ENCODE data around the gene ST6GALNAC3.
A peak's percentile ranks its signal among the peaks of the same experiment; 100 is the strongest.

The ST6GALNAC3 gene

GRCh38 chr1:76148460-76148859, 73.9 kb downstream of the ST6GALNAC3 start:
- no peak overlapping the region for H3K27ac ChIP-seq (ENCODE audit: low read depth, low read length)
- no peak overlapping the region for H3K4me3 ChIP-seq (ENCODE audit: low read depth in 1 of 2, low read length in 2 of 2)
- H3K9ac ChIP-seq (ENCODE audit: low read depth in 1 of 2, low read length in 2 of 2): no peak overlapping the region
- no peaks in the 10 kb centered on the region for H3K4me1 ChIP-seq (ENCODE audit: control insufficient read depth in 1 of 2, insufficient read depth in 2 of 2, low read length in 2 of 2)
- no peaks in the 10 kb centered on the region for H3K9me3 ChIP-seq (ENCODE audit: control insufficient read depth in 1 of 2, low read length in 2 of 2)
- no peaks in the 10 kb centered on the region for H3K36me3 ChIP-seq (ENCODE audit: control insufficient read depth in 1 of 2, insufficient read depth in 2 of 2, low read length in 2 of 2)
- H3K27me3 ChIP-seq (ENCODE audit: control insufficient read depth in 1 of 2, insufficient read depth in 2 of 2, low read length in 2 of 2): no peaks in the 10 kb centered on the region

- H3K4me3 ChIP-seq (ENCODE audit: low read depth in 1 of 2, low read length in 2 of 2): no peak overlapping the region
- peaks cover 0 to 8% of the 10 kb centered on the region in 2 donors for H3K4me1 ChIP-seq (ENCODE audit: control insufficient read depth in 1 of 2, insufficient read depth in 2 of 2, low read length in 2 of 2)
- no peak overlapping the region for H3K9ac ChIP-seq (ENCODE audit: low read depth in 1 of 2, low read length in 2 of 2)
- no peak overlapping the region for H3K27ac ChIP-seq (ENCODE audit: low read depth, low read length)
- H3K9me3 ChIP-seq (ENCODE audit: control insufficient read depth in 1 of 2, low read length in 2 of 2): no peaks in the 10 kb centered on the region
- H3K27me3 ChIP-seq (ENCODE audit: control insufficient read depth in 1 of 2, insufficient read depth in 2 of 2, low read length in 2 of 2): no peaks in the 10 kb centered on the region
- no peaks in the 10 kb centered on the region for H3K36me3 ChIP-seq (ENCODE audit: control insufficient read depth in 1 of 2, insufficient read depth in 2 of 2, low read length in 2 of 2)
These were observed 79.3 kb downstream of the ST6GALNAC3 start for GRCh38 chr1:76153841-76154205.

- H3K27ac ChIP-seq (ENCODE audit: low read depth, low read length): no peak overlapping the region
- H3K9me3 ChIP-seq (ENCODE audit: control insufficient read depth in 1 of 2, low read length in 2 of 2): no peaks in the 10 kb centered on the region
- H3K27me3 ChIP-seq (ENCODE audit: control insufficient read depth in 1 of 2, insufficient read depth in 2 of 2, low read length in 2 of 2): no peaks in the 10 kb centered on the region
- H3K9ac ChIP-seq (ENCODE audit: low read depth in 1 of 2, low read length in 2 of 2): peak overlapping the region; percentile 62 to 65
- H3K4me3 ChIP-seq (ENCODE audit: low read depth in 1 of 2, low read length in 2 of 2): peak overlapping the region; percentile 77 to 82
- no peaks in the 10 kb centered on the region for H3K36me3 ChIP-seq (ENCODE audit: control insufficient read depth in 1 of 2, insufficient read depth in 2 of 2, low read length in 2 of 2)
- peaks cover 0 to 8% of the 10 kb centered on the region in 2 donors for H3K4me1 ChIP-seq (ENCODE audit: control insufficient read depth in 1 of 2, insufficient read depth in 2 of 2, low read length in 2 of 2)
These were observed 79.8 kb downstream of the ST6GALNAC3 start for GRCh38 chr1:76154206-76154956.

GRCh38 chr1:76156987-76157386, 82.4 kb downstream of the ST6GALNAC3 start:
- Histone ChIP-seq H3K4me3 (ENCODE audit: low read depth in 1 of 2, low read length in 2 of 2) (no peak overlapping the region), H3K4me1 (ENCODE audit: control insufficient read depth in 1 of 2, insufficient read depth in 2 of 2, low read length in 2 of 2) (peaks cover 0 to 8% of the 10 kb centered on the region in 2 donors), H3K36me3 (ENCODE audit: control insufficient read depth in 1 of 2, insufficient read depth in 2 of 2, low read length in 2 of 2) (no peaks in the 10 kb centered on the region), H3K9ac (ENCODE audit: low read depth in 1 of 2, low read length in 2 of 2) (no peak overlapping the region), H3K9me3 (ENCODE audit: control insufficient read depth in 1 of 2, low read length in 2 of 2) (no peaks in the 10 kb centered on the region), H3K27ac (ENCODE audit: low read depth, low read length) (no peak overlapping the region), H3K27me3 (ENCODE audit: control insufficient read depth in 1 of 2, insufficient read depth in 2 of 2, low read length in 2 of 2) (no peaks in the 10 kb centered on the region)

- Histone ChIP-seq H3K9me3 (ENCODE audit: control insufficient read depth in 1 of 2, low read length in 2 of 2) (no peaks in the 10 kb centered on the region), H3K4me3 (ENCODE audit: low read depth in 1 of 2, low read length in 2 of 2) (no peak overlapping the region), H3K9ac (ENCODE audit: low read depth in 1 of 2, low read length in 2 of 2) (no peak overlapping the region), H3K27ac (ENCODE audit: low read depth, low read length) (no peak overlapping the region), H3K36me3 (ENCODE audit: control insufficient read depth in 1 of 2, insufficient read depth in 2 of 2, low read length in 2 of 2) (no peaks in the 10 kb centered on the region), H3K4me1 (ENCODE audit: control insufficient read depth in 1 of 2, insufficient read depth in 2 of 2, low read length in 2 of 2) (peaks cover 0 to 8% of the 10 kb centered on the region in 2 donors), H3K27me3 (ENCODE audit: control insufficient read depth in 1 of 2, insufficient read depth in 2 of 2, low read length in 2 of 2) (no peaks in the 10 kb centered on the region)
These were observed 83.6 kb downstream of the ST6GALNAC3 start for GRCh38 chr1:76158126-76158525.

GRCh38 chr1:76160225-76160624, 85.7 kb downstream of the ST6GALNAC3 start:
- no peaks in the 10 kb centered on the region for H3K4me1 ChIP-seq (ENCODE audit: control insufficient read depth in 1 of 2, insufficient read depth in 2 of 2, low read length in 2 of 2)
- no peak overlapping the region for H3K4me3 ChIP-seq (ENCODE audit: low read depth in 1 of 2, low read length in 2 of 2)
- H3K27ac ChIP-seq (ENCODE audit: low read depth, low read length): no peak overlapping the region
- H3K27me3 ChIP-seq (ENCODE audit: control insufficient read depth in 1 of 2, insufficient read depth in 2 of 2, low read length in 2 of 2): no peaks in the 10 kb centered on the region
- H3K9ac ChIP-seq (ENCODE audit: low read depth in 1 of 2, low read length in 2 of 2): no peak overlapping the region
- H3K36me3 ChIP-seq (ENCODE audit: control insufficient read depth in 1 of 2, insufficient read depth in 2 of 2, low read length in 2 of 2): no peaks in the 10 kb centered on the region
- H3K9me3 ChIP-seq (ENCODE audit: control insufficient read depth in 1 of 2, low read length in 2 of 2): no peaks in the 10 kb centered on the region

GRCh38 chr1:76161451-76161850, 86.9 kb downstream of the ST6GALNAC3 start:
- no peak overlapping the region for H3K4me3 ChIP-seq (ENCODE audit: low read depth in 1 of 2, low read length in 2 of 2)
- no peaks in the 10 kb centered on the region for H3K4me1 ChIP-seq (ENCODE audit: control insufficient read depth in 1 of 2, insufficient read depth in 2 of 2, low read length in 2 of 2)
- H3K9me3 ChIP-seq (ENCODE audit: control insufficient read depth in 1 of 2, low read length in 2 of 2): no peaks in the 10 kb centered on the region
- no peaks in the 10 kb centered on the region for H3K36me3 ChIP-seq (ENCODE audit: control insufficient read depth in 1 of 2, insufficient read depth in 2 of 2, low read length in 2 of 2)
- H3K9ac ChIP-seq (ENCODE audit: low read depth in 1 of 2, low read length in 2 of 2): no peak overlapping the region
- no peak overlapping the region for H3K27ac ChIP-seq (ENCODE audit: low read depth, low read length)
- no peaks in the 10 kb centered on the region for H3K27me3 ChIP-seq (ENCODE audit: control insufficient read depth in 1 of 2, insufficient read depth in 2 of 2, low read length in 2 of 2)

- Histone ChIP-seq H3K4me1 (ENCODE audit: control insufficient read depth in 1 of 2, insufficient read depth in 2 of 2, low read length in 2 of 2) (no peaks in the 10 kb centered on the region), H3K27me3 (ENCODE audit: control insufficient read depth in 1 of 2, insufficient read depth in 2 of 2, low read length in 2 of 2) (no peaks in the 10 kb centered on the region), H3K9me3 (ENCODE audit: control insufficient read depth in 1 of 2, low read length in 2 of 2) (no peaks in the 10 kb centered on the region)
These were observed 87.7 kb downstream of the ST6GALNAC3 start for GRCh38 chr1:76162254-76162653.

GRCh38 chr1:76164165-76164564, 89.6 kb downstream of the ST6GALNAC3 start:
- H3K27ac ChIP-seq (ENCODE audit: low read depth, low read length): no peak overlapping the region
- H3K9me3 ChIP-seq (ENCODE audit: control insufficient read depth in 1 of 2, low read length in 2 of 2): no peaks in the 10 kb centered on the region
- no peak overlapping the region for H3K9ac ChIP-seq (ENCODE audit: low read depth in 1 of 2, low read length in 2 of 2)
- H3K4me1 ChIP-seq (ENCODE audit: control insufficient read depth in 1 of 2, insufficient read depth in 2 of 2, low read length in 2 of 2): no peaks in the 10 kb centered on the region
- no peak overlapping the region for H3K4me3 ChIP-seq (ENCODE audit: low read depth in 1 of 2, low read length in 2 of 2)
- H3K36me3 ChIP-seq (ENCODE audit: control insufficient read depth in 1 of 2, insufficient read depth in 2 of 2, low read length in 2 of 2): no peaks in the 10 kb centered on the region
- H3K27me3 ChIP-seq (ENCODE audit: control insufficient read depth in 1 of 2, insufficient read depth in 2 of 2, low read length in 2 of 2): no peaks in the 10 kb centered on the region

More at GRCh38 chr1:76162254-76162653, 87.7 kb downstream of the ST6GALNAC3 start:
- Histone ChIP-seq H3K4me3 (ENCODE audit: low read depth in 1 of 2, low read length in 2 of 2) (no peak overlapping the region), H3K36me3 (ENCODE audit: control insufficient read depth in 1 of 2, insufficient read depth in 2 of 2, low read length in 2 of 2) (no peaks in the 10 kb centered on the region), H3K9ac (ENCODE audit: low read depth in 1 of 2, low read length in 2 of 2) (no peak overlapping the region), H3K27ac (ENCODE audit: low read depth, low read length) (no peak overlapping the region)

- Histone ChIP-seq H3K9me3 (ENCODE audit: control insufficient read depth in 1 of 2, low read length in 2 of 2) (no peaks in the 10 kb centered on the region), H3K4me3 (ENCODE audit: low read depth in 1 of 2, low read length in 2 of 2) (no peak overlapping the region), H3K27ac (ENCODE audit: low read depth, low read length) (no peak overlapping the region), H3K27me3 (ENCODE audit: control insufficient read depth in 1 of 2, insufficient read depth in 2 of 2, low read length in 2 of 2) (no peaks in the 10 kb centered on the region), H3K9ac (ENCODE audit: low read depth in 1 of 2, low read length in 2 of 2) (no peak overlapping the region), H3K4me1 (ENCODE audit: control insufficient read depth in 1 of 2, insufficient read depth in 2 of 2, low read length in 2 of 2) (no peaks in the 10 kb centered on the region), H3K36me3 (ENCODE audit: control insufficient read depth in 1 of 2, insufficient read depth in 2 of 2, low read length in 2 of 2) (no peaks in the 10 kb centered on the region)
These were observed 95.5 kb downstream of the ST6GALNAC3 start for GRCh38 chr1:76170084-76170483.

Data from duodenal mucosa (tissue), 2 donors.